Ovary (tissue), 9 donors: Measurements from ENCODE around the gene ATP1A2. TPM values are rescaled to one million over a fixed set of nuclear protein-coding genes. Genes with fewer than 3 reads are reported as not detected.
"Not testable (repeated sequence)": the region's sequence is repeated elsewhere in the genome, so short reads cannot be mapped to it uniquely, and the experiment has no call there.

Experiments used
- DNase-seq, 5 donors: peaks; one replicate each; pipeline ENCODE4 v3.0.0-alpha.2; 2019 to 2020
- H3K27ac ChIP-seq, 2 donors: fragments of 200-600 bp; one replicate each; pipeline versions ENCODE4 v1.5.1 to v1.8.0; 2019 to 2022
- H3K27me3 ChIP-seq: fragments of 200-600 bp; one replicate; pipeline ENCODE4 v1.8.0; 2022
- H3K36me3 ChIP-seq: fragments of 200-600 bp; sonication (generic); one replicate; pipeline ENCODE4 v1.5.1; 2019
- H3K4me1 ChIP-seq: one replicate; pipeline ENCODE4 v1.8.1; 2013; ENCODE audit warnings: mild to moderate bottlenecking, moderate library complexity; ENCODE audit not compliant: insufficient read depth
- H3K4me3 ChIP-seq: fragments of 200-600 bp; sonication (generic); one replicate; pipeline ENCODE4 v1.5.1; 2017
- H3K9me3 ChIP-seq, 2 donors: fragments of 200-600 bp in 1 of 2; sonication (generic) in 1 of 2; one replicate each; pipeline versions ENCODE4 v1.5.1 to v1.8.1; 2013 to 2019; ENCODE audit warnings: mild to moderate bottlenecking in 1 of 2, moderate library complexity in 1 of 2
- EP300 ChIP-seq: sonication (generic); formaldehyde crosslinking; IDR thresholded peaks from one replicate; pipeline ENCODE4 v1.6.1; 2017; ENCODE audit warnings: antibody characterized with exemption
- POLR2A ChIP-seq: fragments of 450-650 bp; IDR thresholded peaks from one replicate; pipeline ENCODE4 v1.6.1; 2017; ENCODE audit warnings: antibody characterized with exemption, mild to moderate bottlenecking, moderate library complexity
- WGBS, 3 donors: extraction: QIAGEN DNeasy Blood & Tissue Kit in 1 of 3; methylation state at CpG; one replicate each; pipeline versions ENCODE4 v1.1.5 to v1.1.7; 2013 to 2017; 5-methylcytosine and 5-hydroxymethylcytosine counted together
- intact Hi-C, 4 donors: fragments of 100-400 bp; cut with DNase I; formaldehyde crosslinking; loops; one replicate each; pipeline versions ENCODE4 v1.11.0 to v1.15.1; 2022 to 2023
- polyA plus RNA-seq, 2 donors: library from polyadenylated mRNA; stranded (reverse); fragments of 200-250 nt in 1 of 2; fragments of 350-450 nt in 1 of 2; fragmentation: Illumina TruSeq in 1 of 2; extraction: RNeasy Lipid Tissue Mini Kit (QIAGEN cat#74804) in 1 of 2; gene quantifications; one replicate each; pipeline ENCODE4 v1.2.3, GENCODE V29; 2013 to 2014
- total RNA-seq, 7 donors: library from RNA; depleted of rRNA in 2 of 7; stranded (reverse); fragments of >200 nt in 2 of 7; fragmentation: NEBNext Ultra II Directional in 3 of 7; extraction: Animal tissue kit (Norgen Biotek cat#: 25700) in 3 of 7; gene quantifications; one replicate each; pipeline versions ENCODE4 v1.1.0 to v1.2.4, GENCODE V29; 2016 to 2023
- TF ChIP-seq, protein P1 (sequence below), 3 donors: fragments of 450-650 bp in 2 of 3; fragments of 200-600 bp in 1 of 3; IDR thresholded peaks; one replicate each; pipeline versions ENCODE4 v1.5.1 to v1.8.0; 2016 to 2022; ENCODE audit warnings: antibody characterized with exemption in 3 of 3, mild to moderate bottlenecking in 1 of 3
- donor health status: DM: no; HTN: no; CAD: no; lungs with moderate emphysema.
- donor health status: DM: no; HTN: no; CAD: no.
- donor health status: Bipolar disorder and iron deficiency.
- donor health status: DM: yes; HTN: yes; CAD: no.
- donor health status: DM: no; HTN: no; CAD: no.
- donor health status: DM: yes; HTN: yes; CAD: no.

The ATP1A2 gene
- total and polyA plus RNA-seq, 9 donors: 3.0 to 38.6 (median 15.0) TPM

DNA sequence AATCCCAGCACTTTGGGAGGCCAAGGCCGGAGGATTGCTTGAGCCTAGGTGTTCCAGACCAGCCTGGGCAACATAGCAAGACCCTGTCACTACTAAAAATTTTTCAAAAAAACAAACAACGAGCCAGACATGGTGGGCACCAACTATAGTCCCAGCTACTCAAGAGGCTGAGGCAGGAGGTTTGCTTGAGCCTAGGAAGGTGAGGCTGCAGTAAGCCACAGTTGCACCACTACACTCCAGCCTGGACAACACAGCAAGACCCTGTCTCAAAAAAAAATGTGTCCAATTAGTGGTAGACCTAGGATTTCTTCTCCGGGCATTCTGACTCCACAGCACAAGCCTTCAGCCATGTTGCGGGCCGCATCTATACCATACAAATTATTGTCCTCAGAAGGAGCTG, 10.4 kb upstream of the ATP1A2 start:
- Histone ChIP-seq H3K4me1 (peaks cover 17% of the 10 kb centered on the region), H3K36me3 (no peaks in the 10 kb centered on the region), H3K27ac (no peak overlapping the region), H3K4me3 (no peak overlapping the region), H3K27me3 (no peaks in the 10 kb centered on the region), H3K9me3 (no peaks in the 10 kb centered on the region)
- WGBS, 3 donors: 96 to 97% (median 97%) methylated on average over 5 of the region's 5 CpGs
- no peak for TF ChIP-seq EP300
- TF ChIP-seq, protein P1, sequence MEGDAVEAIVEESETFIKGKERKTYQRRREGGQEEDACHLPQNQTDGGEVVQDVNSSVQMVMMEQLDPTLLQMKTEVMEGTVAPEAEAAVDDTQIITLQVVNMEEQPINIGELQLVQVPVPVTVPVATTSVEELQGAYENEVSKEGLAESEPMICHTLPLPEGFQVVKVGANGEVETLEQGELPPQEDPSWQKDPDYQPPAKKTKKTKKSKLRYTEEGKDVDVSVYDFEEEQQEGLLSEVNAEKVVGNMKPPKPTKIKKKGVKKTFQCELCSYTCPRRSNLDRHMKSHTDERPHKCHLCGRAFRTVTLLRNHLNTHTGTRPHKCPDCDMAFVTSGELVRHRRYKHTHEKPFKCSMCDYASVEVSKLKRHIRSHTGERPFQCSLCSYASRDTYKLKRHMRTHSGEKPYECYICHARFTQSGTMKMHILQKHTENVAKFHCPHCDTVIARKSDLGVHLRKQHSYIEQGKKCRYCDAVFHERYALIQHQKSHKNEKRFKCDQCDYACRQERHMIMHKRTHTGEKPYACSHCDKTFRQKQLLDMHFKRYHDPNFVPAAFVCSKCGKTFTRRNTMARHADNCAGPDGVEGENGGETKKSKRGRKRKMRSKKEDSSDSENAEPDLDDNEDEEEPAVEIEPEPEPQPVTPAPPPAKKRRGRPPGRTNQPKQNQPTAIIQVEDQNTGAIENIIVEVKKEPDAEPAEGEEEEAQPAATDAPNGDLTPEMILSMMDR (IDR thresholded peaks at IDR 0.05): no peak
- no peak for TF ChIP-seq POLR2A
- intact Hi-C loops: loop anchor here in 3 of 4 donors (5.0 to 10.0 kb wide), 3 partner anchors 82 to 150 kb away; partner anchors contain the start of gene CASQ1 (in 1 of the 3)
- no peak for DNase-seq

DNA sequence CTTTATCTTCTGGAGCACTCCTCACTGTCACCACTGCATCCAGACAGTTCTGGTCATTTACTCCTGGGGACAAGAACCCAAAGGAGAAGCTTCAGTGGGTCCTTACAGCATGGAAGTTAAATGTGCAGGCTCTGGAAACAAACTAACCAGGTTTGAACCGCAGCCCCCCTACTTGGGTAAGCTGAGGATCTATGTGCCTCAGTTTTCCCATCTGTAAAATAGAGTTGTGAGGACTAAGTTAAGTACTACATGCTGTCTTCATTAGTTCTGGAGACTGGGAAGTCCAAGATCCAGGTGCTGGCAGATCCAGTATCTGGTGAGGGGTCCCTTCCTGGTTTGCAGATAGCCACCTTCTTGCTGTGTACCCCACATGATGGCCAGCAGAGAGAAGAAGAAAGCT, 8.0 kb upstream of the ATP1A2 start:
- TF ChIP-seq, protein P1 (IDR thresholded peaks at IDR 0.05): no peak
- WGBS, 3 donors: 98 to 100% (median 100%) methylated on average over 1 of the region's 1 CpG
- intact Hi-C loops: loop anchor here in 3 of 4 donors (5.0 to 10.0 kb wide), 3 partner anchors 80 to 147 kb away; partner anchors contain the start of gene CASQ1 (in 1 of the 3)

DNA sequence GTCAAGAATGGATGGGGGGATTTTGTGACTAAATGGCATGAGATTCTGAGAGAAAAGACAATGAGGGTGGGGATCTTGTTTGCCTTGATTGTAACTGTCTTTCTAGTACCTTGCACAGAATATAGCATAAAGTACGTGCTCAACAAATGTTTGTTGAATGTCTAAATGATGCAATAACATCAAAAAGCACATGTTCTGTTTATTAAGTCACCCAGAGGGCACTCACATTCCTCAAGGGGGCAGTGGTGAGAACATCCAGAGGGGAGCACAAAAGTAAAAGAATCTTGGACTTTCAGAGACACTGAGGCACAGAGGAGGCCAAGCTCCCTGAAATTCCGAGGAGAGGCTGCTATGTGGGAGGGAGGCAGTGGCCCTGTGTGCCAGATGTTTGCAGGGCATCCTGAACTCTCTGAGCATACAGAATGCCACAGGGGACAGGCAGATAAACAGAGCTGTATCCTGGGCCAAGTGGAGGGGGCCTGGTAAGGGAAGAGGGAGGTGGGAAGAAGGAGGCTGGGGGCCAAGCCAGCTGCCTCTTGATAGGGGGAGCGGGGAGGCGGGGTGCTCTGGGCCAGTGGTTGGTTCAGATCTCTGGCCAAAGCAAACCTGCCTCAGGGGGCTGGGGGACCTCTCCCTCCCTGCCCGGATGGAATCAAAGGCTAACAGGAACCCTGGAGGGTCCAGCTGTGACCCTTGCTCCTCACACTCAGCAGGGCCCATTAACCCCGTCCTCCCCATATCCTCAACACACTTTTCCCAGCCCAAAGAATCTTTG, 6.5 kb upstream of the ATP1A2 start:
- Histone ChIP-seq H3K27me3 (no peaks in the 10 kb centered on the region), H3K27ac (no peak overlapping the region), H3K9me3 (no peaks in the 10 kb centered on the region), H3K4me1 (peaks cover 16% of the 10 kb centered on the region), H3K4me3 (no peak overlapping the region), H3K36me3 (no peaks in the 10 kb centered on the region)
- peak in 2 of 5 donors; percentile 50 to 77 for DNase-seq
- intact Hi-C loops: loop anchor here in 3 of 4 donors (5.0 to 10.0 kb wide), 3 partner anchors 78 to 146 kb away; partner anchors contain the start of gene CASQ1 (in 1 of the 3)
- no peak for TF ChIP-seq POLR2A
- TF ChIP-seq EP300: no peak
- TF ChIP-seq, protein P1 (IDR thresholded peaks at IDR 0.05): no peak
- 12 to 18% (median 15%) methylated on average over 6 of the region's 6 CpGs for WGBS, 3 donors

More for the DNA sequence above, 8.0 kb upstream of the ATP1A2 start:
- Histone ChIP-seq H3K27me3 (no peaks in the 10 kb centered on the region), H3K27ac (no peak overlapping the region), H3K9me3 (no peaks in the 10 kb centered on the region), H3K4me3 (no peak overlapping the region), H3K36me3 (no peaks in the 10 kb centered on the region), H3K4me1 (peaks cover 18% of the 10 kb centered on the region)
- DNase-seq: no peak

DNA sequence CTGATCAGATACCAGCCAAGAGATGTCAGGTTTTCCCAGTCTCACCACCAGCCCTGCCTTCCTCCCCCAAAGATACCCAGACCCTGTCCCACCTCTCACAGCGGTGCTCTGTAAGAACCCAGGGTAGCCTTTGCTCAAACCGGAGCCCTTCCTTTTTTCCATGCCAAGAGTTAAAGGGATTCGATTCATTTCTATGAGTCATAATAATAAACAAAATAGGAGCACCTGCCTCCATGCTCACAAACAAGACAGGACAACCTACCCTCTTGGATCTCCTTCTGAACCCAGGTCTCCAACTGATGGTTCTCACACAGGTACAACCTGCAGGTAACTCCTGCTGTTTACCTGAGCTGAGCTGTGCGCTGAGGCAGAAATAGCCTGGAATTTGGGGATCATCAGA, 5.9 kb upstream of the ATP1A2 start:
- Histone ChIP-seq H3K4me1 (peaks cover 15% of the 10 kb centered on the region), H3K27me3 (no peaks in the 10 kb centered on the region), H3K36me3 (no peaks in the 10 kb centered on the region), H3K9me3 (no peaks in the 10 kb centered on the region), H3K27ac (no peak overlapping the region), H3K4me3 (no peak overlapping the region)
- WGBS, 3 donors: 29 to 38% (median 34%) methylated on average over 4 of the region's 4 CpGs
- intact Hi-C loops: loop anchor here in 3 of 4 donors (5.0 to 10.0 kb wide), 3 partner anchors 78 to 145 kb away; partner anchors contain the start of gene CASQ1 (in 2 of the 3)
- no peak for DNase-seq
- TF ChIP-seq EP300 (no peak), POLR2A (no peak)
- TF ChIP-seq, protein P1 (IDR thresholded peaks at IDR 0.05): no peak

DNA sequence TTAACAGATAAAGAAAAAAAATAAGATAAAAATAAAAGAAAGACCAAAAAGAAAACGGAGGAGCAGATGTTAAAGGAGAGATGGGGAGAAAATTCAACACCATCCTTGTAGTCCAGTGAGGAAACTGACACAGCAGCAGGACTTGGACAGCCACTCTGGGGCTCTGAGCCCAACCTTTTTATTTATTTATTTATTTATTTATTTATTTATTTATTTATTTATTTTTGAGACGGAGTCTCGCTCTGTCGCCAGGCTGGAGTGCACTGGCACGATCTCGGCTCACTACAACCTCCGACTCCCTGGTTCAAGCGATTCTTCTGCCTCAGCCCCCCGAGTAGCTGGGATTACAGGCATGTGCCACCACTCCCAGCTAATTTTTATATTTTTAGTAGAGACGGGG, 4.1 kb upstream of the ATP1A2 start:
- 87 to 90% (median 88%) methylated on average over 10 of the region's 10 CpGs for WGBS, 3 donors

More for the DNA sequence above, 4.1 kb upstream of the ATP1A2 start:
- H3K27ac ChIP-seq: peak overlapping the region in 1 of 2 donors; percentile 55
- intact Hi-C loops: loop anchor here in 1 of 4 donors (10.0 kb wide), 1 partner anchor 83 kb away; the partner anchor contains the start of gene CASQ1
- peaks cover 17% of the 10 kb centered on the region for H3K4me1 ChIP-seq
- not testable (repeated sequence) for H3K4me3 ChIP-seq, H3K9me3 ChIP-seq, H3K27me3 ChIP-seq, DNase-seq, H3K36me3 ChIP-seq
